IPS DF 4.7 (cell line): ENCODE measurements around the gene DDRGK1.

Experiments used
- DNase-seq: peaks from one replicate; pipeline ENCODE4 v3.0.0-alpha.2; 2013; ENCODE audit warnings: low spot score; ENCODE audit errors: extremely low read depth

The DDRGK1 gene

DNA sequence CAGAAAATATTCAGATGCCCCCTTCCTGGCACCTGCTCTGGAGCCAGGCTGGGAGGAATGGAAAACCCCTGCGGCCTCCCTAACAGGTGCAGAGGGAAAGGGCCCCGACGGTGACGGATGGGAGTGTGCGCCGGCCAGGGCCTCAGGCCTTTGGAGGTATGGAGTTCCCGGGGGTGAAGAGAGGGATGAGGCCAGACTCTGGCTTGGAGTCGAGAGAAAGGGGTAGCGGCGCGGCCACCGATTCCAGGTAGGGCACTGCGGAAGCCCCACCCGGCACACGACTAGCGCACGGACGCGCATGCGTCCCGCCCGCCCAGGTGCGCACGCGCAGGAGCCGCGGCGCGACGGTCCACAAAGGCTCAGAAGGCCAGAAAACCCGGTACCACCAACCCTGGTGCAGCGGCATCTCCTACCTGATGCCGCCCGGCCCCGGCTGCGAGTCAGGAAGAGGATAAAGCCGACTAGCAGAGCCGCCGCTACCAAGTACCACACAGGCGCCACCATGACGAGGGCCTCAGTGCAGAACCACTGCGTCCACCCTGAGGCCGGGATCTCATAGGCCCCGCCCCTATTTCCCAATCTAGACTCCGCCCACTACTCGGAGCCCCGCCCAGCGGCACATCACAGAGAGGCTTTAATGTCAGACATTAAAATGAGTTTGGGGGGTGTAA lies at the start of gene DDRGK1:
Gene DDRGK1, minus strand, starts transcription at position 559 of the 671 bp plus-strand sequence. Its CDS starts 55 bp downstream, at position 504.
- DNase-seq: no peak

DNA sequence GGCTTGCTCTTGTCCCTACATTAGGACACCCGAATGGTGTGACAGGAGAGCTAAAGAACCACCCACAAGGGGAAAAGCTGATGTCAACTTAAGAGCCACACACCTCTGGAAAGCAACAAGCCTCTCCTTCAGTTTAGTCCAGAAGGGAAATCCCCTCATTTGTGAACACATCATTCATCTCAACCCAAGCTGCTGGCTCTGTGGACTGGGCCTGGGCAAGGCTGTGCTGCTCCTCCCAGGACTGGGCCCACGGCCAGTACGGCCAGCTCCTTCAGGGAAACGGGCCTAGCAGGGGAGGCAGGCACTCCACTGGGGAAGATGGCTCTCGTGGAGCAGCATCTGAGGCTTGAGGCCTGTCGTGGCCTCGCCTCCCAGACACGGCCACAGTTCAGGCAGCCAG lies 47.3 kb upstream of the DDRGK1 start:
- no peak for DNase-seq

DNA sequence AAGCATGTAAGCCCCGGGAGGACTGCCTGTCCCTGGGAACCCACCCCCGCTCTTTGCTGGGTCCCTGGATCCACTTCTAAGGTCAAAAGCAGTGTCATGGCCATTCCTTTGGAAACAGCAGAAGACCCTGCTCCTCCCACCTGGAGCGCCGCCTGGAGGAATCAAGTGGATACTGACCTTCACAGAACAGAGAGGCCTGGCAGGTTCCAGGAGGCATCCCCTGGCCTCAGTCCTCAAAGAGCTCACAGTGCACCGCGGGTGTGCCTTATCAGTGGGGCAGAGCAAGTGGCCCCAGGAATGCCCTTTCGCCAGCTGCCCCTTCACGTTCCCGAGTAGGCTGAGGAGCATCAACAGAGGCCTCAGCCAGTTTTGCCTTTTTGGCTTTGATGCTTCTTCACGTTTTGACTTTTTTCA lies 45.6 kb upstream of the DDRGK1 start:
- no peak for DNase-seq

DNA sequence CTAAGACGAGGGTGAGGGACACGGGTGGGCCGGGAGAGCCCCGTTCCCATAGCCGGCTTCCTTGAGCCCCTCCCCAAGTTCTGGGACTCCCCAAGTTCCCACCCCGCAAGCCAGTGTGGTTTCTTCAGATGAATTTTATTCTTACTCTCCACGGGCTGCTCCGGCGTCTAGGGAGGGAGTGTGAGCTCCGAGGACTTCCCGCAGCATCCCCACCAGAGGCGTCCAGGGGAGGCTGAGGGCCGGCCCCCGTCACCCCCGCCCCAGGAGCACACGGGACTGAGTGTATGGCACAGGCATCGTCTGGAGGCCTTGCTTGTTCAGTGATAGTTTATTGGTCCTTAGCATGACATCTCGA lies 44.5 kb upstream of the DDRGK1 start:
- DNase-seq: no peak

DNA sequence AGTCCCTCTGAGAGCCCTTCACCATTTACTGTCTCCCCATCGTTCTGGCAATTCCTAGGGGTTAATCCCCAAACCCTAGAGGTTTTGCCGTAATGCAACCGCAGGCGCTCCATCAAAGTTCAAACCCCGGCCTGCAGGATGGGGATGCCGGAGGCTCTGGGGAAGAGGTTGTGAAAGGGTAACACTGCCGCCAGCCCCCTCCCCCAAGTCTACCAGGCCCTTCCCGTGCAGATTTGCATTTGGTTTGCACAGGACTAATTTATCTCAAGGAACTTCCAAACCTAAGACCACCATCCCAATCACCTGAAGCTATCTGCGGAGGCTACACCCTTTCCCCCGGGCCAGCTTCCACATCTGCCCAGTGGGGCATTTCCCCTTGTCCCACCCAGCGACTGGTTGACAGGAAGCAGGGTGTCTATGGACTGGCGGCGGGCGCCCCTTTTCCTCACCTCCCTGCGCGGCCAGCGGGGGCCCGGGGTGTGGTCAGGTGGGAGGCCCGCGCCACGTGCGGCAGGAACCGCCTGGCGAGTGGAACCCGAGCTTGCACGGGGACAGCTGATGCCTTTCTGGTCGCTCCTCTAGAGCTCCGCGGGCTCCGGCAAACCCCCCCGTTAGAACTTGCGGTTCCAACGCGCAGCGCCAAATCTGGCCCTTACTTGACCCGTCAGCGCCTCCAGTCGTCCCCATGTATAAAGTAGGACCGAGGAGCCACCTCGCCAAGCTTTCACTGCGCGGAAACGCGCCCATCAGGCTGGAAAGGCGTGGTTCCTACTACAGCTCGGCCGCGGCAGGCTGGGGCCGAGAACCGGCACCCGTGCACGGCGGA lies 43.9 kb upstream of the DDRGK1 start:
- no peak for DNase-seq

DNA sequence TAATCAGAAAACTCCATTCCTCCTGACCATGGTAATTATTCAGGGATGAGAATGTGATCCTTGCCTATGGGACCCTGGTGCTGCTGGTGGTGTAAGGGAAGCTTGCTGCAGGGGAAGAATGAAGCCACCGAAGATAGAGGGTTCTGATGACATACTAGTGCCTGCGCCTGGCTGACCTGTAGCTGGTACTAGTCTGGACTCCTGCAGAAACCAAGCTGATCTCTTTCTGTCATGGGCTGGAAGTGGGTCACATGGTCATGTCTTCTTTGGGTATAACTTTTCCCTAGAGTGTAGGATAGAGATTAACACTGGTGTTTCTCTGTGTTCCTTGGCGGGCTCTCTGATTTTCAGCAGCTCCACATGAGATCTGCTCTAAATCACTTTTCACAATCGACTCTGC lies 43.2 kb upstream of the DDRGK1 start:
- no peak for DNase-seq

DNA sequence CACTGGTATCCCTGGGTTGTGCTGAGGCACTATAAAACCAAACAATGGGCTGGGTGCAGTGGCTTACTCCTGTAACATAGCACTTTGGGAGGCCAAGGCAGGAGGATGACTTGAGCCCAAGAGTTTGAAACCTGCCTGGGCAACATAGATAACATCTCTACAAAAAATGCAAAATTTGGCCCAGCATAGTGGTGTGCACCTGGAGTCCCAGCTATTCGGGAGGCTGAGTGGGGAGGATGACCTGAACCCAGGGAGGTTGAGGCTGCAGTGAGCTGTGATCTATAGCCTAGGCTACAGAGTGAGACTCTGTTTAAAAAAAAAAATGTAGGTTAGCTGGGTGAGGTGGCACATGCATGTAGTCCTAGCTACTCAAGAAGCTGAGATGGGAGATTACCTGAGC lies 42.2 kb upstream of the DDRGK1 start:
- DNase-seq: no peak

DNA sequence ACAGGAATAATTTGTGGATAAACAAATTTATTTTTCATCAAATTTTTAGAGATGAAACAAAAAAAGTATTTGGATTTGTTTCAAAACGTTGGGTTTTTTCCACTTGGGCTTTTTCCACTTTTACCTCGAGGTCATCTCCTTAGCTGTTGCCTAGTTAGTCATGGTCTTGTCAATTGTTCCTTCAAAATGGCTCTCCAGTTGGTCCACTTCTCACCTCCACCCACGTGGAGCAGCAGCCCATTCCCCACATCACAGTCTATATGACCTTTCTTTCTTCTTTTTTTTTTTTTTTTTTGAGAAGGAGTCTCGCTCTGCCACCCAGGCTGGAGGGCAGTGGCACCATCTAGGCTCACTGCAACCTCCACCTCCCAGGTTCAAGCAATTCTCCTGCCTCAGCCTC lies 41.2 kb upstream of the DDRGK1 start:
- DNase-seq: no peak

DNA sequence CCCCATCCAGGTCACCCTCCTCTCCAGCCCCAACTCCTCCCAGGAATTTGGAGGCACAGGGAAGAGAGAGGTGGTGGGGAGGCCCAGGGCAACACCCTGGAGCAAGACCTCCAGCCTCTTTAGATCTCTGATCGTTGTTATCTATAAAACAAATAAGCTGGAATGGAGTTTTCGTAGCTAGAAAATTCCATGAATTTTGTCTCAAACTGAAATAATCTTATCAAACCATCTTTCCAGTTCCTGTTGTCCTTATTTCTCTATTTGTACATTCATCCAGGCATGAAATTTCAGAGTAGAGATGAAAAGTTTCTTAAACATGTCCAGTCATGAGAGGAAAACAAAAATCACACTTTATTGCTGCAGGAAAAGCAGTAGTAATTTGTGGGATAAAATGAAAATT lies 40.7 kb upstream of the DDRGK1 start:
- no peak for DNase-seq

DNA sequence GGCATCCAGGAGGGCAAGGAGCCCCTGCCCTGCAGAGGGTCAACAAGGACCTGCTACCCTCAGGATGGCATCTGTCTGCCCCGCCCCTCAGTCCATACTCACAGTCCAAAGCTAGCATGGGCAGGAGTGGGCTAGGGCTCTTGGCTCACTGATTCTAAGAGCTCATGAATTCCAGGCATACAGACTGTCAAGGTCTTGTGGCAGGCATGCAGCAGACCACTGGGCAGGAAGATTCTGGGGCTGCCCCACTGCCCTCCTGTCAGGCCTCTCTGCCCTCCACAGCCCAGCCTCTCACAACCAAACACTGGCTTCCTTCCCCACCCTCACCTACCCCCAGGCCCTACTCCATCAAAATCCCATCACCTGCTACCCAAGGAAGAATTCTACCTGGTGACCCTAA lies 40.1 kb upstream of the DDRGK1 start:
- DNase-seq: no peak

DNA sequence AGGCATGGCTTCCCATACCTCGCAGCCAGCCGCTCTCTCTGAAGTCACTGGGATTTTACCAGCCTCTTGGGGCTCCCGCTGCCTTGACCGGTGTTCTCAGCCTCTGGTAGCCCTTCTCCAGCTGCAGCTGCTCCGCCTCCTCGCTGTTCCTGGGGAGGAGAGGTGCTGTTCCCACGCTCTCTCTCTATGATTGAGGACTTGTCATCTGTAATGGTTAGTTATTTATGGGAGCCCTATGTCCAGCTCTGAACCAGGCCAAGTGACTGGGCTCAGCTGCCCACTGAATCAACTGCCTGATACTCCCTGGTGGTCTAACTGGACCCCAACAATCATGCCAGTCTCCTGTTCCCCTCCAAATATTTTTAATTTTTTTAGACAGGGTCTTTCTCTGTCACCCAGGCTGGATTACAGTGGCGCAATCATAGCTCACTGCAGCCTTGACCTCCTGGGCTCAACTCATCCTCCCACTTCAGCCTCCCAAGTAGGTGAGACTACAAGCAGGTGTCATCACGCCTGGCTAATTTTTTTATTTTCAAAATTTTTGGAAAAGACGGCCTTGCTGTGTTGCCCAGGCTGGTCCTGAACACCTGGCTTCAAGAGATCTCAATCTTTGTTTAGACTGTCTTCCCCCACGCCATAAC lies 39.4 kb upstream of the DDRGK1 start:
- no peak for DNase-seq

DNA sequence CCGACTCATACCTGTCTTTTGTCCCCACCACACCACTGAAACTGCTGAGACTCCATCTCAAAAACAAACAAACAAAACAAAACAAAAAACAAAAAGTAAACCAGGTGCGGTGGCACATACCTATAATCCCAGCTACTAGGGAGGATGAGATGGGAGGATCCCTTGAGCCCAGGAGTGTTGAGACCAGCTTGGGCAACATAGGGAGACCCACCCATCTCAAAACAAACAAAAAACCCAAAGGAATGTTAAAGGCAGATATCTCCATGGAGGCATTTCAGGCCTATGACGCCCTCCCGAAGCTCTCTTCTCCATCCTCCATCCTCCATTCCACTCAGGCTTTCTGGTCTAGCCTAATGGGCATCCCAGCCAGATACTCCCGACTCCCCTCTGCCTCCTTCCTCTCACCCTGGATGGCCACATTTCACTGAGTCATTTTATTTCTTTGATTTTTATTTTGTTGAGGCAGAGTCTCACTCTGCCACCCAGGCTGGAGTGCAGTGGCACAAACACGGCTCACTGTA lies 37.8 kb upstream of the DDRGK1 start:
- no peak for DNase-seq

DNA sequence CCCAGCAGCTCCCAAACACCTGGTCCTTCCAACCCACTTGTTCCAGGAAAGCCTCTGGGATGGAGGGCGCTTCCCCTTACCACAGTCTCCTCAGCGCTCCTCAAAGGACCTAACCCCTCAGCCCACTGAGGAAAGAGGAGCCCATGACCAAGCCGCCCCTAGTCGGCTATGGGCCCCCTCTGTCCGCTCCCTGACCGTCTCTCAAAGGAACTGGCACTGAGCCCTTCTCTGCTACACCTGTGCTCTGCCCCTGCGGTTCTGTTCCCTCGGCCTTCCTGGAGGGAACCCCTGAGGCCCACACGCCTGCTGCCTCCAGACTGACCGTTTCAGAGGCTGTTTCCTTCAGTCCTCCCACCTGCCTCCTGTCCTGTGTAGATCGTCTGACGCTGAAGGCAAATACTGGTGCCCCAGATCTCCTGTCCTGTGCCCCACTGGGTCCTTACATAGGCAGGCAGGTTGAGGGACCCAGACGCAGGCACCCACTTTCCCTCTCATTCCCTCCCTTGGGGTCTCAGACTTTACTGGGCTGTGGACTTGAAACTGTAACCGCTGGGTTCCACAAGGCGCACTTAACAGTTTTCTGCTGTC lies 36.4 kb upstream of the DDRGK1 start:
- DNase-seq: no peak

DNA sequence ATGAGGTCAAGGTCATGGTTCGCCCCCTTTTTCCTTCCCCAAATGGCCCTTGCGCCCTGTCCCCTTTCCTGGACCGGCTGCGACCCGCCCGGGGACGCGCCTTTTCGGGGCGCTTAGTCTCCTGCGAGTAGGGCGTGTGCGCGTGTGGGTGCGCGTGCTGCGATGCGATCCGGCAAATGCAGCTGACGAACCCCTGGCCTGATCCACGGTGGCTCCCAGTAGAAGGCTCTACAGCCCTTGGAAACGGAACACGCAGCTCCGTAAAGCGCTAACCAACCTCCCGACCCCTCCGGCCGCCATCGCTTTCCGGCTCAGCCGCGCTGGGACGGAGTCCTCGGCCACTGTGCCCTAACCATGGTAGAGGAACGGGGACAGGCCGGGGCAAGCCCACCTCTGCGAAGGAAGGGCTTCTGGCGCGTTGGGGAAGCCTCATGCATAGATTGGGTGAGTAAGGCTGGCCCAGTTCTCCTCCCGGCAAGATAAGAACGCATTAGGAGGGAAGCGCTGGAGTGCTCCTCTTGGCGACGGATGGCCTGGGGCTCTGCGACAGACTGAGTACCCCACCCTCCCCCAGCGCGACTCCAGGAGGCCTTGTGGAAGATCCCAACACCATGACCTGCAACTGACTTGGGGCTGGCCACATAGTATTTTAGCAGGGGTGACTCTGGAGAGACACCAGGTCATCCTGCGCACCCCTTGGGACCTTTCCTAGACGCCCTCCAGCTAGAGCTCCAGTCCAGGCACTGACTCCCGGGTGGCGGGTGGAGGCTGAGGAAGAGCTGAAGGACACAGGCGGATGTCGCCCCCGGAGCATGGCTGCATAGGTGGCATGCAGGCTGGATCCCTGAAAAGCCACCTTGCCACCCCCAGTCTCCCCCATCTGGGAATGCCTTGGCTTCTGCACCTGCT lies 35.6 kb upstream of the DDRGK1 start:
- no peak for DNase-seq

DNA sequence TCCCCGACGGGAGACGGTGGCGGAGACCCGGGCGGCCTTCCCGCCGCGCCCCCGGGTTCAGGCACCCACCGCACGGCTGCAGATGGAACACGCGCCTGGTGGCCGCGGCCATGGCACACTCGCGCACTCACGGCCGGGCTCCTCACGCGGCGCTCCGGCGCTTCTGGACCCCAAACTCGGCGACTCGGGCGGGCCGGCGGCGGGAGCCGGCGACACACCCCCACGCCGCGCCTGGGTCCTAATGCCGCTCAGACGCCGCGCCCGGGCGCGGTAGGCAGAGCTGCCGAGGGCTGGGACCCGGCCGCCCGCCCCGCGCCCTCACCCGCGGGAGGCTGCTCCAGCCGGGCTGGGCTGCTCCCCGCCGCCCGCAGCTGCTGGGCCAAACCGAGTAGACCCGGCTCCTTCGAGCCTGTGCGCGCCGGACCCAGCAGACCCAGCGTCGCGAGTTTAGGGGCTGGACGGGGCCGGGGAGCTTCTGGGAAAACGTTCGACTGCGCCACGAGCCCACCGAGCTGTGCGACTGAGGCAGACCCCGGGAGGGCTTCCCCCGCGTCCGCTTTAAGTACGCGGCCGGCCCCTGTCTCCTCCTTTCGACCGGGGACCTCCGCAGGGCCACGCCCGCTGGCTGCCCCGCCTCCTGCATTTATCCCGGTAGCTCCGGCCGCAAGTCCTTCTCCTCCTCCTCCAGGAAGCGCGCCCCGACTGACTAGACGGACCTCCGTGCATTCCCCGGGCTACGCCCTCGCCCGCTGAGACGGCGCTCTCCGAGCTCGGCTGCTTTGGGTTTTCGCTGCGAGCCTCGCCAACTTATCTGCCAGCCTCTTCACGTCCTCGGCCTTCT lies 34.8 kb upstream of the DDRGK1 start, which contains the start of gene SLC4A11:
Gene SLC4A11, minus strand, starts transcription at position 165 of the 841 bp plus-strand sequence. Its CDS starts 53 bp downstream, at position 112.
- DNase-seq: no peak

DNA sequence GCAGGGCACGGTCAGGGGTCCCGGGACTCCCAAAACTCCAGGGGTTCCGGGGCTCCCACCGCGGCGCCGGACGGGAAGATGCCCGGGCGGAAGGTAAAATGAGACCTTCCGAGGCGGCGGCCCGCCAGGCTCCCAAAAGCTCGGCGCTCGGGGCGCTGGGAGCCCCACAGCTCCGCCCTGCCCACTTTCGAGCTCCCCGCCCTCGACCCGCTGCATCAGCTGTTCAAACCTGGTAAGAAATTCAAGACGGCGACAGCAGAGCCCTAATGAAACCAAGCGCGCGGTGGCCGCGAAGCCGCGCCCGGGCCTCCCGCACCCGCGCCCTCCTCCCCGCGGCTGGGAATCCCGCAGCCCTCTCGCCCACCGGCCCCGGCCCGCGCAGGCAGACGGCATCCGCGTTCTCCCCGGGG lies 34.1 kb upstream of the DDRGK1 start:
- no peak for DNase-seq

DNA sequence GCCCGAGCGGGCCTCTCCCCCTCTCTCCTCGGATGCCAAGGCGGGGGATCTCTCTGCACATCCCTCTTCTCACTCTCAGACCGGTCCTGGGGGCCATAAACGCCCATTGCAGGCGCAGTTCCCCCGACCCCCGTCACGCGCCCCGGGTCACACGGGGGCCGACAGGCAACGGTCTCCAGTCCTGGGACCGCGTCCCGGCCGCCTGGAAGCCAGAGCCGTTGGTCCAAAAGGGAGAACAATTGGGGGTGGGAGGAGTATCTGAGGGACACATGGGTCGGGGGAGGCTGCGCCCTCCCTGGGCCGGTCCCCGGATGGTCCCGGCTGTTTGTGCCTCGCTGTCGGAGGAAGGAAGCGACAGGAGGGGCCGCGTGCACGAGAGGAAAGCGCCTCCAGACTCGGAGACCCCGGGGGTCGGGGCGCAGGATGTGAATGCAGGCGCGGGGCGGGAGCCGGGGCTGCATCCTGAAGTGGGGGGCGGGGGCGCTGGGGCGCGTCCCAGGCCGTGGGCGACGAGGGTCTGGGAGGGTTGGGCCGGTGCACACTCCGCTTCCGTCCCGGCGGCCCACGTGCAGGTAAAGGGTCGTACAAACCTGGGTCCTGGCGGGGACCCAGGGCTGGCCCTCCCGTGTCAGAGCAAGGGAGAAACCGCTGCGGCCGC lies 33.6 kb upstream of the DDRGK1 start:
- DNase-seq: no peak

DNA sequence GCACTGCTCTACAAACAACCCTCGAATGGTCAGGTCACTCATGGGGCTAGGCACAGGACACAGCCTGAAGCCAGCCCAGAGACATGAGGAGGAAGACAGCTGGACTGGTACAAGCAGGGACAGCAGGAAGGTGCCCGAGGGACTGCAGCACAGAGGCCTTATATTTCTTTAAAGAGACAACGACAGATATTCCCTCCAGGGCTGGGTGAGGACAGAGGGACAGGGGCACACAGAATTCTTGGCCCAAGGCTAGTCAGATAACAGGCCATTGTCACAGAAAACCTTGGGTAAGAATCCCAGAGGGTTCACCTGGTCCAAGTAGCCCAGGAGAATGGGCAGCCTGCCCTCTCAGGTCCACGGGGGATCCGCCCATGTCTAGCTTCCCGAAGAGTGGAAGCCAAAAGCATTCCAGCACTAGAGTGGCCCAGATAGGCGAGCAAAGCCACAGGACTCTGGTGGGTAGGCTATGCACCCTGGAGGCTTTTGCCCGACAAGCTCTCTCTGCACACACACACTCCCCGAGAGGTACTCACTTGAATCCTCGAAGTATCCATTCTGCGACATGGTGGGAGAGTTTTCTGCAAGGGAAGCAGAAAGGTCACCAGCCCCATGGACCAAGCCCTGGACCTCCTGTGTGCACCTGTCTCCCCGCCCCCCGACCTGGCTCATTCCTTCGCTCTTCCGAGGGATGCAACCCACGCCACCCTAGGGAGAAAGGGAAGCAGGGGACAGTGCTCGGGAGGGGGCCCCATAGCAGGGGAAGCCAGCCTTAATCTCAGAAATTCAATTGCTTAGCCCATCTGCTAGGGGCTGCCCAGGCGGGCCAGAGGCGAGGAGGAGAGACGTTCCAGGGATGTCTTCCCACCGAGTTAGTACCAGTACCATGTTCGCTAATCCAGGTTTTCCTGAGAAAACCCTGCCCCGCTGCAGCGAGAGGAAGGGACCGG lies 32.8 kb upstream of the DDRGK1 start:
- DNase-seq: no peak
